ENCODE measurements around the gene TMEM138. TPM values are rescaled to one million over a fixed set of nuclear protein-coding genes. Genes with fewer than 3 reads are reported as not detected.
A peak's percentile ranks its signal among the peaks of the same experiment; 100 is the strongest.

The TMEM138 gene
- total RNA-seq, 1 experiment from 2014 or later, result 46.3 TPM

GRCh38 chr11:61375761-61376108 is 13.6 kb downstream of the TMEM138 start:
- Mint-ChIP-seq H3K4me1 (ENCODE audit: low read depth, unreplicated experiment) (peaks cover 7% of the 10 kb centered on the region), H3K4me3 (ENCODE audit: unreplicated experiment) (no peak overlapping the region), H3K27ac (ENCODE audit: unreplicated experiment) (no peak overlapping the region), H3K36me3 (ENCODE audit: insufficient read depth, unreplicated experiment) (peaks cover 19% of the 10 kb centered on the region), H3K27me3 (ENCODE audit: insufficient read depth, unreplicated experiment) (no peaks in the 10 kb centered on the region), H3K9me3 (ENCODE audit: unreplicated experiment) (no peaks in the 10 kb centered on the region)
- H3K36me3 ChIP-seq (ENCODE audit: control insufficient read depth, insufficient read depth, low read length), result no peaks in the 10 kb centered on the region
- TF ChIP-seq CTCF (IDR thresholded peaks at IDR 0.05; ENCODE audit: insufficient read depth in 1 of 2, low read depth in 1 of 2, low read length in 1 of 2, severe bottlenecking in 1 of 2, unreplicated experiment in 1 of 2), result no peak
- H3K9me3 ChIP-seq, result peaks cover 8% of the 10 kb centered on the region
- intact Hi-C loops (cut with micrococcal nuclease; ENCODE audit: unreplicated experiment), result no loop called here
- H3K4me3 ChIP-seq (ENCODE audit: low read depth, low read length), result no peak overlapping the region
- H3K27me3 ChIP-seq (replicated peaks; ENCODE audit: control insufficient read depth, insufficient read depth, low read length), result no peaks in the 10 kb centered on the region
- POLR2A ChIA-PET, result no interaction called here
- CTCF ChIA-PET, result interaction anchor here (1.8 kb wide), 1 partner anchor 9 kb away, joined by 4 read pairs; no protein-coding TSS in a partner anchor
- BruUV-seq (replicated peaks), result no TSS peak
- H3K4me1 ChIP-seq, result peaks cover 12% of the 10 kb centered on the region
- no peak for DNase-seq

- Histone ChIP-seq H3K27me3 (replicated peaks; ENCODE audit: control insufficient read depth, insufficient read depth, low read length) (no peaks in the 10 kb centered on the region), H3K4me3 (ENCODE audit: low read depth, low read length) (no peak overlapping the region), H3K36me3 (ENCODE audit: control insufficient read depth, insufficient read depth, low read length) (no peaks in the 10 kb centered on the region), H3K4me1 (peaks cover 12% of the 10 kb centered on the region), H3K9me3 (peaks cover 8% of the 10 kb centered on the region)
- H3K36me3 Mint-ChIP-seq (ENCODE audit: insufficient read depth, unreplicated experiment), result peaks cover 2% of the 10 kb centered on the region
- H3K4me3 Mint-ChIP-seq (ENCODE audit: unreplicated experiment), result no peak overlapping the region
- no peak for DNase-seq
- no peak overlapping the region for H3K27ac Mint-ChIP-seq (ENCODE audit: unreplicated experiment)
- no TSS peak for BruUV-seq (replicated peaks)
- ChIA-PET CTCF (no interaction called here), POLR2A (no interaction called here)
- TF ChIP-seq CTCF (IDR thresholded peaks at IDR 0.05; ENCODE audit: insufficient read depth in 1 of 2, low read depth in 1 of 2, low read length in 1 of 2, severe bottlenecking in 1 of 2, unreplicated experiment in 1 of 2), result no peak
- H3K9me3 Mint-ChIP-seq (ENCODE audit: unreplicated experiment), result no peaks in the 10 kb centered on the region
- peaks cover 7% of the 10 kb centered on the region for H3K4me1 Mint-ChIP-seq (ENCODE audit: low read depth, unreplicated experiment)
- intact Hi-C loops (cut with micrococcal nuclease; ENCODE audit: unreplicated experiment), result no loop called here
- H3K27me3 Mint-ChIP-seq (ENCODE audit: insufficient read depth, unreplicated experiment), result no peaks in the 10 kb centered on the region
Observed at GRCh38 chr11:61377461-61378160, 15.4 kb downstream of the TMEM138 start.

GRCh38 chr11:61378713-61379313 is 16.6 kb downstream of the TMEM138 start:
- Mint-ChIP-seq H3K36me3 (ENCODE audit: insufficient read depth, unreplicated experiment) (no peaks in the 10 kb centered on the region), H3K27me3 (ENCODE audit: insufficient read depth, unreplicated experiment) (no peaks in the 10 kb centered on the region), H3K27ac (ENCODE audit: unreplicated experiment) (no peak overlapping the region), H3K4me1 (ENCODE audit: low read depth, unreplicated experiment) (peaks cover 7% of the 10 kb centered on the region), H3K9me3 (ENCODE audit: unreplicated experiment) (no peaks in the 10 kb centered on the region), H3K4me3 (ENCODE audit: unreplicated experiment) (no peak overlapping the region)
- Histone ChIP-seq H3K4me3 (ENCODE audit: low read depth, low read length) (no peak overlapping the region), H3K36me3 (ENCODE audit: control insufficient read depth, insufficient read depth, low read length) (no peaks in the 10 kb centered on the region), H3K4me1 (peaks cover 12% of the 10 kb centered on the region), H3K9me3 (peaks cover 3% of the 10 kb centered on the region; the same call in 1 of the 2 replicates), H3K27me3 (replicated peaks; ENCODE audit: control insufficient read depth, insufficient read depth, low read length) (no peaks in the 10 kb centered on the region)
- no peak for TF ChIP-seq CTCF (IDR thresholded peaks at IDR 0.05; ENCODE audit: insufficient read depth in 1 of 2, low read depth in 1 of 2, low read length in 1 of 2, severe bottlenecking in 1 of 2, unreplicated experiment in 1 of 2)
- DNase-seq, result peak in 1 of 2 experiments; percentile 55
- no TSS peak for BruUV-seq (replicated peaks)
- intact Hi-C loops (cut with micrococcal nuclease; ENCODE audit: unreplicated experiment), result no loop called here
- POLR2A ChIA-PET, result interaction anchor here (0.5 to 1.3 kb wide), 5 partner anchors 13 to 1047 kb away, joined by 3 to 19 read pairs (median 3); partner anchors contain the start of genes CYB561A3, TMEM138 and TMEM216
- CTCF ChIA-PET, result interaction anchor here (1.1 kb wide), 1 partner anchor 43 kb away, joined by 7 read pairs; no protein-coding TSS in a partner anchor
